HepG2 (cell line): ENCODE data around the gene SUCLA2. TPM values are rescaled to one million over a fixed set of nuclear protein-coding genes. Genes with fewer than 3 reads are reported as not detected.
A peak's percentile ranks its signal among the peaks of the same experiment; 100 is the strongest.

Experiments used
- ATAC-seq: fragments of 200-7000 bp; cut with Tn5 transposase; 3 replicates; pipeline ENCODE4 v1.9.1; 2020; ENCODE audit warnings: mild to moderate bottlenecking, moderate library complexity
- BruUV-seq: library from RNA; stranded (reverse); fragments of 400-500 nt; replicated peaks from 2 replicates; lab custom pipeline; 2021; lab: Mats Ljungman, UMichigan
- CTCF ChIA-PET: fragments of 300-600 bp; formaldehyde crosslinking; extraction: SDS; loops from one replicate; lab custom pipeline; 2021; ENCODE audit warnings: low total read pairs, inconsistent platforms, low intra/inter-chr PET ratio; lab: Yijun Ruan, JAX
- POLR2A ChIA-PET: fragments of 350-600 bp; sonication (Branson Sonifier 250); formaldehyde crosslinking; loops from one replicate; lab custom pipeline; 2020; ENCODE audit warnings: antibody characterized with exemption, inconsistent platforms; lab: Yijun Ruan, JAX
- DNase-seq: peaks from one replicate; pipeline ENCODE4 v3.0.0-alpha.2; 2015; ENCODE audit warnings: low spot score
- FAIRE-seq: peaks from 3 replicates; lab custom pipeline; 2011; peaks lifted over from hg19 to GRCh38; lab: Jason Lieb, UNC
- H2AFZ ChIP-seq: one replicate; pipeline ENCODE4 v1.6.1; 2011; ENCODE audit warnings: low read length, inconsistent platforms
- H3K27ac ChIP-seq: fragments of 300-600 bp; 3 replicates; pipeline ENCODE4 v1.8.0; 2011; ENCODE audit warnings: mixed run types, mild to moderate bottlenecking, mixed read lengths, low read length, inconsistent platforms; ENCODE audit not compliant: insufficient read depth; ENCODE audit errors: extremely low read length
- H3K27me3 ChIP-seq, 2 experiments: fragments of 200-600 bp in 1 of 2; 2 replicates in 1 of 2; 3 replicates in 1 of 2; pipeline versions ENCODE4 v1.6.0 to v1.8.0; 2011; ENCODE audit warnings: low read length in 2 of 2, mild to moderate bottlenecking in 2 of 2, moderate library complexity in 2 of 2, inconsistent platforms in 1 of 2; ENCODE audit not compliant: insufficient read depth in 2 of 2, control insufficient read depth in 1 of 2
- H3K36me3 ChIP-seq, 2 experiments: fragments of 200-600 bp in 1 of 2; replicated peaks in 1 of 2; 2 replicates in 1 of 2; 3 replicates in 1 of 2; pipeline versions ENCODE4 v1.5.1 to v1.8.0; 2011; ENCODE audit warnings: low read length in 2 of 2, inconsistent platforms in 1 of 2; ENCODE audit not compliant: insufficient read depth in 2 of 2, control insufficient read depth in 1 of 2
- H3K4me1 ChIP-seq: 2 replicates; pipeline ENCODE4 v1.5.1; 2012; ENCODE audit warnings: low read length, inconsistent platforms; ENCODE audit not compliant: insufficient read depth
- H3K4me2 ChIP-seq: 2 replicates; pipeline ENCODE4 v1.6.0; 2011; ENCODE audit warnings: low read depth, low read length, inconsistent platforms
- H3K4me3 ChIP-seq, 3 experiments: fragments of 200-600 bp in 1 of 3; sonication (generic), shearing (Covaris generic) in 1 of 3; replicated peaks in 1 of 3; 2 replicates each; pipeline ENCODE4 v1.5.1; 2011 to 2016; ENCODE audit warnings: low read length in 3 of 3, inconsistent platforms in 2 of 3, low read depth in 2 of 3, mild to moderate bottlenecking in 2 of 3, control low read depth in 1 of 3, mixed read lengths in 1 of 3; ENCODE audit not compliant: insufficient read depth in 1 of 3
- H3K79me2 ChIP-seq: one replicate; pipeline ENCODE4 v1.6.1; 2011; ENCODE audit warnings: low read length, inconsistent platforms; ENCODE audit not compliant: insufficient read depth
- H3K9ac ChIP-seq: 2 replicates; pipeline ENCODE4 v1.6.0; 2011; ENCODE audit warnings: mild to moderate bottlenecking, low read depth, low read length, inconsistent platforms; ENCODE audit not compliant: insufficient read depth
- H3K9me3 ChIP-seq: 2 replicates; pipeline ENCODE4 v1.5.1; 2012; ENCODE audit warnings: mild to moderate bottlenecking, low read length
- H4K20me1 ChIP-seq: 2 replicates; pipeline ENCODE4 v1.6.0; 2011; ENCODE audit warnings: inconsistent platforms, mild to moderate bottlenecking, low read length, moderate library complexity; ENCODE audit not compliant: insufficient read depth
- AGO2 ChIP-seq: fragments of 200-400 bp; formaldehyde crosslinking; optimal IDR thresholded peaks from 2 replicates; pipeline ENCODE3; 2017; ENCODE audit warnings: mild to moderate bottlenecking, low read depth, low read length, moderate library complexity
- CC2D1A ChIP-seq: sonication (generic); formaldehyde crosslinking; IDR thresholded peaks from 2 replicates; pipeline ENCODE4 v1.8.1; 2023; ENCODE audit warnings: mild to moderate bottlenecking, missing genetic modification reagents
- MYC ChIP-seq: sonication (generic); formaldehyde crosslinking; IDR thresholded peaks from 2 replicates; pipeline ENCODE4 v1.9.0; 2021; ENCODE audit warnings: missing genetic modification reagents, borderline replicate concordance
- PHF20 ChIP-seq: sonication (generic); formaldehyde crosslinking; IDR thresholded peaks from 2 replicates; pipeline ENCODE4 v1.5.0; 2020; ENCODE audit warnings: mild to moderate bottlenecking, missing genetic modification reagents
- POLR2A ChIP-seq, 2 experiments: IDR thresholded peaks; 2 replicates each; pipeline ENCODE4 v1.6.1; 2011; ENCODE audit warnings: low read depth in 2 of 2, low read length in 2 of 2, mild to moderate bottlenecking in 1 of 2, moderate library complexity in 1 of 2; ENCODE audit not compliant: insufficient read depth in 1 of 2
- RBM22 ChIP-seq: fragments of 200-400 bp; formaldehyde crosslinking; optimal IDR thresholded peaks from 2 replicates; pipeline ENCODE3; 2017; ENCODE audit warnings: mild to moderate bottlenecking, low read length, moderate library complexity
- TCF12 ChIP-seq, 2 experiments: fragments of 450-650 bp in 1 of 2; sonication (generic) in 1 of 2; formaldehyde crosslinking in 1 of 2; IDR thresholded peaks; 2 replicates each; pipeline versions ENCODE4 v1.6.1 to v1.8.0; 2017 to 2022; ENCODE audit warnings: antibody characterized with exemption in 1 of 2, mild to moderate bottlenecking in 1 of 2, missing genetic modification reagents in 1 of 2, moderate library complexity in 1 of 2
- ZNF10 ChIP-seq: sonication (generic); formaldehyde crosslinking; IDR thresholded peaks from 2 replicates; pipeline ENCODE4 v1.4.0; 2020; ENCODE audit warnings: mild to moderate bottlenecking, low read depth, missing genetic modification reagents, borderline replicate concordance
- ZNF232 ChIP-seq: sonication (generic); formaldehyde crosslinking; IDR thresholded peaks from 2 replicates; pipeline ENCODE4 v1.4.0; 2020; ENCODE audit warnings: missing genetic modification reagents, borderline replicate concordance
- ZNF34 ChIP-seq: sonication (generic); formaldehyde crosslinking; IDR thresholded peaks from 2 replicates; pipeline ENCODE4 v1.4.0; 2020; ENCODE audit warnings: mild to moderate bottlenecking, missing genetic modification reagents, borderline replicate concordance
- ZNF609 ChIP-seq: sonication (generic); formaldehyde crosslinking; IDR thresholded peaks from 2 replicates; pipeline ENCODE4 v1.4.0; 2020; ENCODE audit warnings: mild to moderate bottlenecking, missing genetic modification reagents, borderline replicate concordance
- ZNF75D ChIP-seq: sonication (generic); formaldehyde crosslinking; IDR thresholded peaks from 2 replicates; pipeline ENCODE4 v1.8.1; 2023; ENCODE audit warnings: missing genetic modification reagents, mild to moderate bottlenecking, borderline replicate concordance
- ZNF850 ChIP-seq: sonication (generic); formaldehyde crosslinking; conservative IDR thresholded peaks from 2 replicates; pipeline ENCODE4 v1.9.0; 2021; ENCODE audit warnings: mild to moderate bottlenecking, missing genetic modification reagents
- WGBS: methylation state at CpG from one replicate; pipeline ENCODE4 v1.1.6; 2017; ENCODE audit warnings: low lambda C conversion rate; 5-methylcytosine and 5-hydroxymethylcytosine counted together
- in situ Hi-C: cut with HindIII; loops from 2 replicates; pipeline ENCODE4 v1.10.0; 2017; ENCODE audit warnings: low pct_unique_long_range_greater_than_20kb; ENCODE audit not compliant: extremely low pct_ligation_motif_present
- intact Hi-C: fragments of 100-400 bp; cut with micrococcal nuclease; formaldehyde crosslinking; loops from one replicate; pipeline ENCODE4 v1.10.0; 2022; ENCODE audit not compliant: unreplicated experiment
- polyA plus RNA-seq, 8 experiments: library from polyadenylated mRNA; depleted of rRNA in 3 of 8; stranded (reverse) in 7 of 8; unstranded in 1 of 8; fragments of >200 nt; fragmentation: Illumina TruSeq in 4 of 8; extraction: Trizol in 4 of 8; gene quantifications; 2 replicates each; pipeline versions ENCODE4 v1.2.1 to v1.2.3, GENCODE V29; 2011 to 2016; ENCODE audit warnings: low read depth in 4 of 8, missing spikeins in 1 of 8, mixed read lengths in 1 of 8; ENCODE audit not compliant: insufficient read depth in 1 of 8
- total RNA-seq, 5 experiments: library from RNA; depleted of rRNA; stranded (reverse); fragments of >200 nt; fragmentation: Illumina TruSeq; extraction: Trizol; gene quantifications; 2 replicates each; pipeline ENCODE4 v1.2.3, GENCODE V29; 2016; ENCODE audit warnings: low read depth in 1 of 5

SUCLA2 gene
- total and polyA plus RNA-seq, 2 of the 13 experiments (the other 11 are each of a cell fraction or from before 2014, with no cell fraction given) = 28.4 to 77.1 TPM

GRCh38 chr13:48050550-48050949 is 49.5 kb upstream of the SUCLA2 start:
- no peak for DNase-seq
- Histone ChIP-seq H3K9me3 (no peaks in the 10 kb centered on the region), H3K4me3 (no peak overlapping the region), H3K27me3 (no peaks in the 10 kb centered on the region), H3K27ac (no peak overlapping the region), H2AFZ (no peak overlapping the region), H3K4me2 (no peak overlapping the region), H3K9ac (no peak overlapping the region), H3K79me2 (no peaks in the 10 kb centered on the region), H3K36me3 (peaks cover 3 to 30% of the 10 kb centered on the region in 2 experiments; a peak in 4 of 5 replicates), H3K4me1 (peaks cover 5% of the 10 kb centered on the region; the same call in 1 of the 2 replicates), H4K20me1 (no peaks in the 10 kb centered on the region)
- no peak for ATAC-seq
- 95% methylated on average over 3 of the region's 3 CpGs for WGBS
- ChIA-PET CTCF (no interaction called here), POLR2A (interaction anchor here (0.6 kb wide), 1 partner anchor 67 kb away, joined by 3 read pairs; no protein-coding TSS in a partner anchor)
- intact Hi-C loops = no loop called here
- FAIRE-seq = no peak
- no TSS peak for BruUV-seq
- TF ChIP-seq RBM22 (peak; percentile 37), ZNF10 (CRISPR knock-in tag) (no peak)
- in situ Hi-C loops = no loop called here

- intact Hi-C loops (loop anchor here (5.0 kb wide), 1 partner anchor 1072 kb away; no protein-coding TSS in a partner anchor), in situ Hi-C loops (no loop called here)
- H4K20me1 ChIP-seq = no peaks in the 10 kb centered on the region
- TF ChIP-seq POLR2A (IDR thresholded peaks at IDR 0.05; ENCODE audit: insufficient read depth in 1 of 2, low read depth in 2 of 2, low read length in 2 of 2) = no peak
- no peak for TF ChIP-seq PHF20 (CRISPR knock-in tag)
- no peak for TF ChIP-seq CC2D1A (CRISPR knock-in tag)
- TF ChIP-seq ZNF232 (CRISPR knock-in tag) = no peak
- no peak for TF ChIP-seq ZNF850
- TF ChIP-seq MYC = no peak
- no peak for TF ChIP-seq ZNF609
- no peak for TF ChIP-seq ZNF75D (CRISPR knock-in tag)
- TF ChIP-seq ZNF34 = no peak
- no peak for TF ChIP-seq TCF12 (IDR thresholded peaks at IDR 0.05)
- TF ChIP-seq TCF12 (CRISPR knock-in tag; IDR thresholded peaks at IDR 0.05) = no peak
- no peak for TF ChIP-seq AGO2
- H3K79me2 ChIP-seq = peaks cover 5% of the 10 kb centered on the region
- no peak overlapping the region for H3K9ac ChIP-seq
- H3K27me3 ChIP-seq = no peaks in the 10 kb centered on the region
- H2AFZ ChIP-seq = no peak overlapping the region
- ChIA-PET POLR2A (interaction anchor here (0.8 kb wide), 1 partner anchor 43 kb away, joined by 3 read pairs; the partner anchor contains the start of gene SUCLA2), CTCF (no interaction called here)
- H3K4me3 ChIP-seq = no peak overlapping the region
- DNase-seq (no peak), FAIRE-seq (no peak), ATAC-seq (no peak)
- H3K27ac ChIP-seq = no peak overlapping the region
- H3K4me2 ChIP-seq = no peak overlapping the region
- peaks cover 17% of the 10 kb centered on the region for H3K4me1 ChIP-seq
- peaks cover 0 to 26% of the 10 kb centered on the region in 2 experiments; a peak in 3 of 5 replicates for H3K36me3 ChIP-seq
- H3K9me3 ChIP-seq = no peaks in the 10 kb centered on the region
- BruUV-seq = no TSS peak
Measured at GRCh38 chr13:48043789-48044503, 42.9 kb upstream of the SUCLA2 start.
